Tibial nerve (tissue), 3 donors: ENCODE measurements around the gene BAIAP3.

ENCODE experiments used
- CTCF ChIP-seq, 5 experiments: fragments of 200-600 bp in 3 of 5; fragments of 450-650 bp in 2 of 5; sonication (generic) in 3 of 5; IDR thresholded peaks; one replicate each; pipeline ENCODE4 v1.5.1; 2016 to 2019; ENCODE audit warnings: antibody characterized with exemption in 5 of 5, mild to moderate bottlenecking in 3 of 5, moderate library complexity in 2 of 5
- POLR2A ChIP-seq, 2 donors: fragments of 450-650 bp; IDR thresholded peaks; one replicate each; pipeline ENCODE4 v1.6.1; 2017; ENCODE audit warnings: antibody characterized with exemption in 2 of 2, mild to moderate bottlenecking in 2 of 2, moderate library complexity in 2 of 2

- TF ChIP-seq CTCF (IDR thresholded peaks at IDR 0.05) (no peak), POLR2A (IDR thresholded peaks at IDR 0.05) (no peak)
Measured at GRCh38 chr16:1285669-1286512, 47.6 kb upstream of the BAIAP3 start.
